ENCODE data around the gene AGTRAP.
A peak's percentile ranks its signal among the peaks of the same experiment; 100 is the strongest.

AGTRAP gene, protein sequence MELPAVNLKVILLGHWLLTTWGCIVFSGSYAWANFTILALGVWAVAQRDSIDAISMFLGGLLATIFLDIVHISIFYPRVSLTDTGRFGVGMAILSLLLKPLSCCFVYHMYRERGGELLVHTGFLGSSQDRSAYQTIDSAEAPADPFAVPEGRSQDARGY

DNA sequence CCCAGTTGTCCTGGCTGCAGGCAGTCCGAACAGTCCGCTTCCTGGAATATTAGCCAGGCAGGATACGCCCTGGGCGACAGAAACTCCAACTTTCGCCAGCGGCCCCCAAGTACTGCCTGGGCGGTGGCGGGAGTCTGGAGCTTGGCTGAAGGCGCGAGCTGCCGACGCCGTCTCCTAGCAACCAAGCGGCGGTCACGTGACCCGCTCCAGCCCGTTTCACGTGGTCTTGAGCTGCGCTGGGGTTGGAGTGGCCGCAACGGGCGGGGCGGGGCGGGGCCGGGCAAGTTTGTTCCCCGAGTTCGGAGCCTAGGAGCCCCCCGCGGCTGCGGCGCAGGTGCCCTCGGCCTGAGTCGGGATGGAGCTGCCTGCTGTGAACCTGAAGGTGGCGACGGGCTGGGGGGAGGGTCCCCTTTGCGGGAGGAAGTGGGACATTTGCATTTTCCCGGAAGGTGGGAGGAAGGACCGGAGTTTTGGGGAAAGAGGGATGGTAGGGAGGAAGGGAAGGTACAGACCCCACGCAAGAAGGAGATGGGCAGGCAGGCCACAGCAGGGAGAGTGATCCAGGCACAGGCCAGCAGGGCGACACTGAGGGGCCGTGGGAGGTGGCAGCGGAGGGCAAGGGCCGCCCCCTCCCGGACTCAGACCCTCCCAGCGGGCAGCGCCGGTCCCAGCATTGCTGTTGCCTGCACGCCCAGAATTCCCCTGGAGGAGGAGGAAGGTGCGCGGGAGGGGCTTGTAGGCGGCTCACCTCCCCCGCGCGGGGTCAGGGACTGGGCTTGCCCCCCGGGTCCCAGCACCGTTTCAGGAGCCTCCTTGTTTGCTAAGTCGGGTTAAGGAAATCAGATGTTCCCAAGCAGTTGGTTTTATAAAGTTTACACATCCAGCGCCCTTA, at the start of gene AGTRAP:
Gene AGTRAP (plus strand): TSS at position 283 of the 892 bp plus-strand sequence. CDS start 73 bp downstream, at position 356.
- DNase-seq: peak; percentile 80 to 87

DNA sequence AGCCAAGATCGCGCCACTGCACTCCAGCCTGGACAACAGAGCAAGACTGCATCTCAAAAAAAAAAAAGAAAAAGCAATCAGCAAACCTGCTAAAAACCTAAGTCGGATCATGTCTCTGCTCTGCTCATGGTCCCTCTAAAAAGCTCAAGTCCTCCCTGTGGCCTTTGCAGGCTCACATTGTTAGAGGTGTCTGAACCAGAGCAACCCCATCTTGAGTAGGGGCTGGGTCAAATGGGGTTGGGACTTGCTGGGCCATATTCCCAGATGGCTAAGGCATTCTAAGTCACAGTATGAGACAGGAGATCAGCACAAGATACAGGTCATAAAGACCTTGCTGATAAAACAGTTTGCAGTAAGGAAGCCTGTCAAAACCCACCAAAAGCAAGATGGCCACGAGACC, 47.4 kb upstream of the AGTRAP start:
- no peak for DNase-seq

DNA sequence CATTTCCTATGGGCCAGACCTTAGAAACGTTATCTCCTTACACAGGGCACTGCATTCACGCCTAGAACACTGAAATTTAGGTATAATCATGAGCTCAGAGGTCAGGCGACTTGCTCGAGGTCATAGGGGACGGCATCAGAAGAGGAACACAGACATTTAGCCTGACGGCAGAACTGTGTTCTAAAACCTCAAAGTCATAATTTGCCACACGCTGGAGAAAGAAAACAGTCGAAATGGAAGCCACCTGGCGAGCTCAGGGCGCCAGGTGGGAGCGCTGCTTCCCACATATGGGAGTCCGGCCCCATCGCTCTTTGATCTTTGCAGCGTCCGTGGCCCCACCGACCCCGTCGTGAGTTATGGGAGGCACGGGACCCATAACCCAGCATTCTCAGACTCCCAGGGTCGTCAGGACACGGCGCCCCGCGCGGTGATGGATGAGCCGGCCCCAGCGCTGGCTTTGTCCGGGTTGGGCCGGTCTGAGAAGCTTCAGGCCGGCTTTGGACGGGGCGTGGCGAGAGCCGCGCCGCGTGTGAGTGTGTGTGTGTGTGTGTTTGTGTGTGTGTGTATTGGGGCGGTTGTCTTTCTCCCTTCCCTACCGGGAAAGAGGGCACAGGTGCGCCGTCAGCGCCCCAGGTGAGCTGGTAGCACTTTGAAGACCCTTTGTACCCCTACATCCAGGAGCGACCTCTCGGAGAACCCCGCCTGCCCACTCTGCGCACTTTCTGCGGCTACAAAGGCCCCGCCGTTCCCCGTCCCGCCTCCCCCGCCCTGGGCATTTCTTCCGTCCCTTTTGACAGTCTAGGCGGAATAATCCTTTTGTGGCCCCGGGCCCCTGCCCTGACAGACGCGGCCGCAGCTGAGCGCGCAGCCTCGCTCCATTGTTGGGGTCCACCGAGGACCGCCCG, 45.3 kb upstream of the AGTRAP start:
- no peak for DNase-seq

DNA sequence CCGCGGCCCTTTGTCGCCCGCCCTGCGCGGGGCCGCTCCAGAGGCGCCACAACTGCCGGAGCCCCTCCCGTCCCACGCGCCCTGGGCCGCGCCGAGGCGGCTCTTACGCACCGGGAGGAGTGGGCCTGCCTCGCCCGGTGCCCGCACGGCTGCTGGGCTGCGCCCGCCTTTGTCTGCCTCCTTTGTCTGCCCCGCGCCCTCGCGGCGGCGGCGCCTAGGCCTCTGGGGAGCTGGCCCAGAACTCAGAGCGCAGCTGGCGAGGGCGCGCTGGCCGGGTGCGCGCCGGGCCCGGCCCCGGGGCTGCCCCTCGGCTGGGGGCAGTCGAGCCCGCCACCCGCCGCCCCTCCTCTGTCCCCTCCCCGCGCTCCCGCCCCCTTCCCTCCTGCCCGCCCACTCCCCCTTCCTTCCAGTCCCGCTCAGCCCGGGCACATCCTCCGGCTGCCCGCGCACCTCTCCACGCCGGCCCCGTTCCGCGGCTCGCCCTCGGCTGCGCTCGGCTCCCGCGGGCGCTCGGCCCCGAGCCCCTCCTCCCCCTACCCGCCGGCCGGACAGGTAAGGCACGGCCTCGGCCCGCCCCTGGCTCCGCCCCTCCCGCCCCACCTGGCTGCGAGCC, 44.5 kb upstream of the AGTRAP start, which contains the start of gene DRAXIN:
Gene DRAXIN (plus strand): TSS at position 409 of the 613 bp plus-strand sequence. CDS start 14,549 bp downstream, outside the sequence.
- DNase-seq: no peak

DNA sequence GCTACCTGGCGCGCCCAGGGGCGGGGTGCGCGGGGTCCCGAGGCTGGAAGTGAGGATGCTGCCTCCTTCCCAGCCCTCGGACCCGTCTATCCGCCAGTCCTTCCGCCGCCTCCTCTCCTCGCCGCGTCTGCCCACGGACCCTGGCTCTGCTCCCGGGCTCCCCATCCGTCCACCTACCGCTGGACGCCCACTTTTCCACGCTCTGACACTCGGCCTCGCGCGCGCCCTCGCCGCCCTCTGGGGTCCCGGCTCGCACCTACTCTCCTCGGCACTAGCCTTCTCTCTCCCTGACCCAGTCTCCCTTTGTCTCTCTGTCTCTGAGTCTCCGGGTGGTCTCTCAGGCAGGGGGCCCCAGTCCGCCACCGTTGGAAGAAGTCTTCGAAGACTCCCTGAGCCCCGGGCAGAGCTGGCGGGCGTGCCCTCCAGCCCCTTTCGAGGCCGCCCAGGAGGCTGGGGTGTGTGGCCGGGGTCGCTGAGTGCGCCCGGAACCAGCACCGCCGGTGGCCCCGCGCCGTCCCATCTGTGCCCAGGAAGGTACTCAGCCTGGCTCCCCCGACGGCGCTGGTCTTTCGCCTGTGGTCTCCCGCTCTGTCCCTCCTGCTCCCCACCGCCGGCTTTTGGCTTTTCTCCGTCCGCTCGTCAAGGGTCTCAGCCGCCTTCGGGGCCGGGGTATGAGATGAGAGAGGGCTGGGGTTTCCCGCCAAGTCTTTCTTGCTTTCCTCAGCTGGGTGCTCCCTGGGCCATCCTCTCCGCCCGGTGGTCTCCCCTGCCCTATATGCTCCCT, 43.8 kb upstream of the AGTRAP start:
- no peak for DNase-seq

DNA sequence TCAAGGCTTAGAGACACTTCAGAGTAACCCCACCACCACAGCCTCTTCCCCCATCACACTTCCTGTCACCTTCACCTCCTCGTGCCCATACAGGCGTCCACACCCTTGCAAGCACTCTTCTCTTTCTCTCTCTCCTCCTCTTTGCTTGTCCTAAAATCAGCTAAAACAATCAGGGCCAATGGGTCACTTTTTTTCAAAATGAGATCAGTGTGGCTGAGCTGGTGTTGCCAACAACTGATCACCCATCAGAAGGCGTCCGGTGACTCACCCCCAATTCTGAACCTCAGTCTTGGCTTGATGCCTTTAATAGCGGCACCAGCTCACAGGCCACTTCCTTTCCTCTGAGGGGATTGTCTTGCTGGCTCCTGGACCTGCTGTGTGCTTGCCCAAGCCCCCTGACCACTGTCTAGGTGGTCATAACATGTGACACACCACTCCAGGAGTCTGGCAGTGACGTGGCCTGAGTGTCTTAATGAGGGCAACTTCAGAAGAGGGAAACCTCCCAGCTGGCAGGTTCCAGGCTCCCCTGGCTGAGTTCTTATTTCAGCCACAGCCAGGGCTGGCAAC, 42.8 kb upstream of the AGTRAP start:
- DNase-seq: peak; percentile 86 to 88

DNA sequence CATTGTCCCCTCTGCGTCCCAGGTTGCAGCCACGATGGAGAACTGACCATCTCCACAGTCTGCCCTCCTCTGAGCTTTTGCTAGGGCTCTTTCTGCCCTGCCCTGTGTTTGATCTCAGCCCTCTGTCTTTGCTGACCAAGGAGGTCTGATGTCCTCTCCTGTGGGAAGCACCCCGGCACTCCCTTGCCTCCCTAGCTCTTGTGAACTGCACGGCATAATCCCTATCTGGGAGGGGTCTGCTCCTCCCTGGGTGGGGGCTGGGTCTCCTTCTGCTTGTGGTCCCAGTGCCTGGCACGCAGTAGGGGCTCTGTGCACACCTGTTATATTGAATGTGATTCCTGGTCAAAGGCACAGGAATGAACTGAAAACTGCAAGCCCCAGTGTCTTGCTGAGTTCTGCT, 42.0 kb upstream of the AGTRAP start:
- no peak for DNase-seq

DNA sequence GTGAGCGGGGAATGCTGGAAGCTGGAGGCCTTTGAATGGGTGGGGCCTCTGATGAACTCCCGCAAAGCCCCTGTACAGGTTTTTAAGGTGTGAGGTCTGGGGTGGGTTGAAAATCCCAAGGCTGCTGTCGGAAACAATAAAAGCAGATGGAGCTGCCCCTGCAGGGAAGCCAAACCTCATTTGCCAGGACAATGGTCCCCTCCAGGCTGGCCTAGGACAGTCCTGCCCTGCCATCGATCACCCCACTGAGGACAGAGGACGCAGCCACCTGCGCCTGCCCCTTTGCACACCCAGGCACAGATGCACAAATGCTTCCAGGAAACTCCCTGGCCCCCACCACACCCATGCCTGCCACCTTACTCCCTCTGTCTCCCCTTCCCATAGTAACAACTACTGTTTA, 40.1 kb upstream of the AGTRAP start:
- DNase-seq: no peak

DNA sequence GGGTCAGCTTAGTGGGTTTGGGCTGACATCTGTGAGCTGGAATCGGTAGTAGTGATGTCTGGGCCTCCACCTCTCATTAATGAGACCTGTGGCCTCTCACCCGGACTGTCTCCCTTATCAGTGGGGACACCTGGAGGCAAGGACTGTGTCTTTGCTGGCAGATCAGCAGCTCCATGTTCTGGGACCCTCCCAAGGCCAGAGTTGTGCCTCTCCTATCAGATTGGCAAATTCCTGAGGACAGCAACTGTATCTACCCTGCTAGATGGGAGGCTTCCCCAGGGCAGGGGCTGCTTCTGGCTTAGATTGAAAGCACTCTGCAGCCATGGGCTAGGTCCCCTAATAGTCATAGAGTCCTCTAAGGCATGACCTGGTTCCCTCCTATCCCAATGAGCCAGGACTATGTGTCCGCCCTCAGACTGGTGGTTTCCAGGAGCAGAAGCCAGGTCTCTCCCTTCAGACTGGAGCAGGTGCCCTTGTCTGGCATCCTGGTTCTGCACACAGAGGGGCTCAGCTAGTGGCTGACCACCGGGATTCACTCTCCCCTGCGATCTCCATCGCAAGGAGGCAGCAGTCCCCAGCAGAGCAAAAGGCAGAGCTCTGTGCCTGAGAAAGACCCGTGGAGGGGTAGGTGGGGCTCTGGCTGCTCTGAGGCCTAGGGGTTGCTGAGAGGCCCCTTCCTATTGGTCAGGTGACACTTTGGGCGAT, 38.6 kb upstream of the AGTRAP start:
- no peak for DNase-seq

DNA sequence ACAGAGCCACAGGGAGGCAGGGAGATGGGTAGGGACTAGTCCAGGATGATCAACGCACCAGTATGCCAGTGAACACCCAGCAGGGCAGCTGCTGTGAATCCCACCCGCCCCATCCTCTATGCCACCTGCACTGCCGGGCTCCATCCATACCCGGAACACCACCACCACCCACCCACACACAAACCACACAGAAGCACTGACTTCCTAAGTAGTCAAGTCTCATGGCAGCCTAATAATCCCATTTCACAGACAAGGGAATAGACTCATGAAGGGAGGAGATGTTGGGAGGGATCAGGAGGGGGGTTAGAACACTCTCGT, 38.1 kb upstream of the AGTRAP start:
- no peak for DNase-seq

DNA sequence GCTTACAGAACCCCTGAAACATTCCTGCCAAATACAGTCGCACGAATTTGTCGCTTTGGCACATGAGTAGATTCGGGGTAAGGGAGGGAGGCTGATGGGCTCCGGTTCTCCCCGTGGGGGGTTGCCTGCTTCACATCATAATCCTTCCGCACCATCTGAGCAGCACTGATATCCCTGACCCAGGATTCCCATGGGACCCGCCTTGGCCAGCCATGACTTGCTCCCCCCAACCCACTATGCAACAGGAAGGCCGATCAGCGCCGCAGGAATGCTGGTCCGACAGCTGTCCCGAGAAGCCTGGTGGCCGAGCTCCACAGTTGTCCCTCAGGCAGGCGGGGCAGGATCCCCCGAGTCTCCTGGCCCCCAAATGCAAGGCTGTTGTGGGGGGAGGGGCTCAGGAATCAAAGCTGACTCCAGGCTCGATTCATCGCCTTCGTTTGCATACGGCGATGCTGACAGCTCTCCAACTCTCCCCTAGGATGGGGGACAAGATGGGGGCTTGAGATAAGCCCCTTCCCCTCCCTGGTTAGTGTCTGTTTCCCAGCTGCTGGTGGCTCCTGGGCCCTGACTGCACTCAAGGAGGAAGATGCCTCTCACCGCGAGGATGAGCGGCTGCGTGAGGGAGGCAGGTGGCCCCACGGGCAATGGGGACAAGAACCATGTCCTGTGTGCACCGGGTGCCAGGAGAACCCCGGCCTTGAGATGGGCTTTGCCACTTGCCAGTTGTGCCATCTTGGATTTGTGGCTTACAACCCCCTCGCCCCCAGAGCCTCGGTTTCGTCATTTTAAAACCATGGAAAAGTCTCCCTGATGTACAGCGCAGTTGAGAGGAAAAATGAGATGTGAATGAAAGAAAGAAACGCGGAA, 35.1 kb upstream of the AGTRAP start:
- no peak for DNase-seq

DNA sequence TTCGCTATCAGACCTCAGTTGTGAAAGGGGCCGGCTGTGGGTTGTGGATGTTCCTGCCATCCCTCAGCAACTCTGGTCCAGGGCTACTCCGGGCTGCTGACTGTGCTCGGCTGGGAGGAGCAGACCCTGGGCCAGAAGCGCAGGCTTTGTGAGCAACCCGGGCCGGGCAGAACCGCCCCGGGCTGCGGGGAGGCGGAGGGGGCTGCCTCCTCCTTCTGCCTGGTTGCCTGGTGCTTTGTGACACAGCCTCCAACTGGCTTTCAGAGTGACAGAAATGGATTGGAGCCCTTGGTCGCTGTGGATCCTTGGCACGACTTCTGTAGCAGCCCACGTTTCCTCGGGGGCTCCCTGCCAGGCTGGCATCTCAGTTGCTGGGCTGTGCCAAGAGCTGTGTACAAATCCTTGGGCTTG, 34.4 kb upstream of the AGTRAP start:
- no peak for DNase-seq

DNA sequence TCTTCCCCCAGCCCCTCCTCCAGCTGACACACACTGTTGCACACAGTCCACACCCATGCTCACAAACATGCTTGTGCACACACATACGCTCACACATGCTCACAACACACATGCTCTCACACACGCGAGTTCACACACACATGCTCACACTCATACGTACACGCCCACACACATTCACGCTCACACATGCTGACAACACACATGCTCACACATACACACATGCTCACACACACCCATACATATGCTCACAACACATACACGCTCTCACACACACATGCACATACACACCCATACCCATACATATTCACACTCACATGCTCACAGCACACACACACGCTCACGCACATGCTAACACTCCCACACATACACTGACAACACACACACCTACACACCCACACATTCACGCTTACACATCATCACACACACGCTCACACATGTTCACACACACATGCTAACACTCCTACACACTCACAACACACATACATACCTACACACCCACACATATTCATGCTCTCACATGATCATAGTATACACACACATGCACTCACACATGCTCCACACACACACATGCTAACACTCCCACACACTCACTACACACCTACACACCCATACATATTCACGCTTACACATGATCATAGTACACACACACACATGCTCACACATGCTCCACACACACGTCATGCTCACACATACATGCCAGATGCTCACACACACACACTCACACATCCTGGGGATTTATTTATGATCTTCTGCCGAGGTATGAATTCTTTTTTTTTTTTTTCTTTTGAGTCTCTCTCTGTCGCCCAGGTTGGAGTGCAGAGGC, 33.7 kb upstream of the AGTRAP start:
- DNase-seq: no peak

DNA sequence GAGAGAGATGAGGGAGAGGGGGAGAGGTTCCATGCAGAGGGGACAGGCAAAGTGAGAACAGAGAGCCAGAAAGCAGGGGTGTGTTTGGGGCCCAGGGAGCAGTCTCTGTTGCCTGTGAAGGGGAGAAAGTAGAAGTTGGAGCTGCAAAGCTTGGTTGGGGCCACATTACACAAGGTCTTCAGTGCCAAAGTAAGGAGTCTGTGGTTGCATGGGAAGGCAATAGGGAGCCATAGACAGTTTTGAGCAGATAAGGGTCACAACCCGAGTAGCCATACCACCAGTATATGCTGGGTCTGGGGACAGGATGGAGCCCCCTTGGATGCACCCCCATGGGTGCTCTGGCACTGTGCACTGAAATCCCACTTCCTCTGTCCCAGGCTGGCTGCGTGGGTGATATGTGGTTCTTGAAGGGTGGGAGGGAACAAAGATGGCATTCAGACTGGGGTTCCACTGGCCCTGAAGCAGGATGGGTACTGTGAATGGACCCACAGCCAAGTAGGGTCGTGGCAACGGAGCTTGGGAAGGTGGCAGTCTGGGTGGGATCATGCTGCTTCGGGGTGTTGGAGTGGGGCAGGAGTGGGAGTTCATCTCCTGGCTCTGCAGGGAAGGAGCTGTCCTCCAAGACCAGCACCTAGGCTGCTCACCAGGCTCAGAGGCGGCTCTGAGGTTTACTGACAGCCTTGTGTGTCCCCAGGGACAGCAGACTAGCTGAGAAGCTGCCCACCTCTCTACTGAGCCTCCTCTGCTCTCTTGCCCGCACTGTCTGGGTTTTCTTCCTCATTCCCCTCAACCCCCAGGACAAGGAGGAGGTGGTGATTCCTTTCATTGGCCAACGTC, 32.4 kb upstream of the AGTRAP start:
- DNase-seq: no peak

DNA sequence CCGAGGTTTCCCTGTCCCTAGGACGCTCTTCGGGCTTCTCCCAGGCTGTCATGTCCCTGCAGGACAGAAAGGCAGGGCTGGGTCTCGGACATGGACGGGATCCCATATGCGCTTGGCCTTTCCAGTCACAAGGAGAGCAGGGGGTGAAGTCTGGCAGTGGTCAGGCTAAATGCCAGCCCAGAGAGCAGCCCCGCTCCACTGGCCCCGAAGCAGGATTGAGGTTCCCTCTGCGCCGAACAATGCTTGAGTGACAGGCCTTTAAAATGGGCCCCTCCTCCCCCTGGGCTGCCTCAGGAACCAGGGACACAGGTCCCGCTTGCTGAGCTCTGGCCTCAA, 31.8 kb upstream of the AGTRAP start:
- DNase-seq: no peak

DNA sequence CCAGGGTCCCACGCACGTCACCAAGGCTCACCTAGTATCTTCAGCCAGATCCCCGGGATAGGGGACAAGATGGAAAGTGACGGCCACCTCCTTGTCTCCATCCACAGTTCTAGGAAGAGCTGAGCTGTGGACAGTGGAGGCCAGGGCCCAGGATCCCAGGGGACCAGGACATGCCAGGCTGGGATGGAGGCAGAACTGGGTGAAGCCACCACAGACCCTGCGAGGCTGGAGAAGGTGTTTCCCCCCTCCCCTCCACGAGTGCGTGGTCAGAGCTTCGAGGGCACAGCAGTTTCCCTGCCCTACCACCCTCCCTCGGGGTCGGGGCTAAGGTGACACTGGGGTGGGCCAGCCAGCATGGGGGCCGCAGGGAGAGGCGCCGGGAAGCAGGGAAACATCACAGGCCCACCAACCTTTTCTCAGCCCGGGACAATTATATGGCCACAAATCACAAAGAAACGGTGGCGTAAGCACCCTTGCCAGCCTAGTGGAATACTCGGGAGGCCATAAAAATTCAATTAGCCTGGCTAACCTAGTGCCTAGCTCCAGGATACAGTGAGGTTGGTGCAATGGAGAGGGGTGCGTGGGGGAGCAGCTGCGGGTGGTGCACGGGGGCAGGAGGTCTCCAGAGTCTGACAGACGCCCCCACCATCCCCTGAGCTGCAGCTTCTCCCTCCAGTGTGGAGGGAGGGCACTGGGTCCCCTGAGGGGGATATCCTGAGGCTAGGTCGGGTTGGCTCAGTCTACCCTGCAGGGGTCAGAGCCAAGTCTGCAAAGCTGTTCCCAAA, 31.1 kb upstream of the AGTRAP start:
- DNase-seq: no peak

DNA sequence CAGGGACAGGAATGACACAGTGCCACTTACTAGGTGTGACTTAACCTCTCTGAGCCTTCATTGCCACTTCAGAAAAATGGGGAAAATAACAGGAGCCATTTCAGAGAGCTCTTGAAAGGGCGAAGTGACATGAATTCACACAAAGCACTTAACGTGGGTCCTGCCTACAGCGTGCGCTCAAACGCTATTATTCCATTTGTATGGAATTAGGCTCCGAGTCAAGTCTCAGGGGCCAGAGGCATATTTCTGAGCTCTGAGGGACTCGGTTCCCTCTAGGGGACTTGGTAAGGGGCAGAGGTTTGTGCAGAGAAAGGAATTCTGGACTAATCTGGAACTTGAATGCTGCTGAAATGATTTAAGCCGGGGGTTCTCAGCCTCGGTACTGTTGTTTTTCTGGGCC, 30.3 kb upstream of the AGTRAP start:
- DNase-seq: no peak

DNA sequence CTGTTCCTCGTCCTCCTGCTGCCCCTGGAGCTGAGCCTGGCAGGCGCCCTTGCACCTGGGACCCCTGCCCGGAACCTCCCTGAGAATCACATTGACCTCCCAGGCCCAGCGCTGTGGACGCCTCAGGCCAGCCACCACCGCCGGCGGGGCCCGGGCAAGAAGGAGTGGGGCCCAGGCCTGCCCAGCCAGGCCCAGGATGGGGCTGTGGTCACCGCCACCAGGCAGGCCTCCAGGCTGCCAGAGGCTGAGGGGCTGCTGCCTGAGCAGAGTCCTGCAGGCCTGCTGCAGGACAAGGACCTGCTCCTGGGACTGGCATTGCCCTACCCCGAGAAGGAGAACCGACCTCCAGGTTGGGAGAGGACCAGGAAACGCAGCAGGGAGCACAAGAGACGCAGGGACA, 29.6 kb upstream of the AGTRAP start:
- no peak for DNase-seq

Measured in AML-193 (cell line).